HAP-1 (cell line): ENCODE results near the gene FOXC2.

Source experiments
- DNase-seq, 2 experiments: peaks; one replicate each; pipeline ENCODE4 v3.0.0-alpha.2; 2016 to 2020; ENCODE audit warnings: low spot score in 2 of 2
- H3K27me3 ChIP-seq: fragments of 250-450 bp; sonication (Bioruptor Pico); 2 replicates; pipeline ENCODE4 v1.5.1; 2020; ENCODE audit warnings: low read depth, mild to moderate bottlenecking, moderate library complexity
- H3K36me3 ChIP-seq: fragments of 250-450 bp; sonication (Bioruptor Pico); replicated peaks from 2 replicates; pipeline ENCODE4 v1.5.1; 2020; ENCODE audit warnings: mild to moderate bottlenecking
- H3K4me1 ChIP-seq: fragments of 250-450 bp; sonication (Bioruptor Pico); 2 replicates; pipeline ENCODE4 v1.5.1; 2020; ENCODE audit warnings: mild to moderate bottlenecking
- H3K4me3 ChIP-seq: fragments of 250-450 bp; sonication (Bioruptor Pico); 2 replicates; pipeline ENCODE4 v1.5.1; 2020; ENCODE audit warnings: mild to moderate bottlenecking, moderate library complexity
- H3K9me3 ChIP-seq: fragments of 250-450 bp; sonication (Bioruptor Pico); 2 replicates; pipeline ENCODE4 v1.5.1; 2020; ENCODE audit warnings: mild to moderate bottlenecking, moderate library complexity
- in situ Hi-C: fragments of 300-500 bp; cut with MboI; formaldehyde crosslinking; loops from 3 replicates; pipeline ENCODE4 v1.14.3; 2020; ENCODE audit warnings: low sequenced_read_pairs, inconsistent platforms, mixed read lengths

FOXC2 gene

GRCh38 chr16:86568677-86569623, 2.3 kb downstream of the FOXC2 start:
- Histone ChIP-seq H3K27me3 (peaks cover 57% of the 10 kb centered on the region), H3K9me3 (no peaks in the 10 kb centered on the region), H3K36me3 (no peaks in the 10 kb centered on the region), H3K4me1 (peaks cover 5% of the 10 kb centered on the region; the same call in 1 of the 2 replicates), H3K4me3 (no peak overlapping the region)
- in situ Hi-C loops, result loop anchor here (10.0 kb wide), 1 partner anchor 716 kb away; no protein-coding TSS in a partner anchor
- no peak for DNase-seq

GRCh38 chr16:86569701-86570447, 3.2 kb downstream of the FOXC2 start:
- in situ Hi-C loops, result loop anchor here (10.0 kb wide), 1 partner anchor 715 kb away; no protein-coding TSS in a partner anchor
- Histone ChIP-seq H3K4me3 (no peak overlapping the region), H3K9me3 (no peaks in the 10 kb centered on the region), H3K4me1 (no peaks in the 10 kb centered on the region), H3K27me3 (peaks cover 52% of the 10 kb centered on the region), H3K36me3 (no peaks in the 10 kb centered on the region)
- DNase-seq, result no peak

- peaks cover 3% of the 10 kb centered on the region; the same call in 1 of the 2 replicates for H3K4me1 ChIP-seq
- H3K9me3 ChIP-seq, result no peaks in the 10 kb centered on the region
- H3K4me3 ChIP-seq, result no peak overlapping the region
- DNase-seq, result no peak
- no peaks in the 10 kb centered on the region for H3K36me3 ChIP-seq
- in situ Hi-C loops, result no loop called here
- peaks cover 43% of the 10 kb centered on the region for H3K27me3 ChIP-seq
Measured at GRCh38 chr16:86570558-86571529, 4.2 kb downstream of the FOXC2 start.

- in situ Hi-C loops, result no loop called here
- peaks cover 38% of the 10 kb centered on the region for H3K27me3 ChIP-seq
- H3K9me3 ChIP-seq, result no peaks in the 10 kb centered on the region
- no peak for DNase-seq
- H3K4me3 ChIP-seq, result no peak overlapping the region
- peaks cover 6% of the 10 kb centered on the region; the same call in 1 of the 2 replicates for H3K4me1 ChIP-seq
- no peaks in the 10 kb centered on the region for H3K36me3 ChIP-seq
Measured at GRCh38 chr16:86571530-86571915, 4.9 kb downstream of the FOXC2 start.

- Histone ChIP-seq H3K4me1 (peaks cover 10% of the 10 kb centered on the region; the same call in 1 of the 2 replicates), H3K36me3 (no peaks in the 10 kb centered on the region), H3K4me3 (no peak overlapping the region), H3K27me3 (peaks cover 37% of the 10 kb centered on the region), H3K9me3 (no peaks in the 10 kb centered on the region)
- DNase-seq, result no peak
- in situ Hi-C loops, result no loop called here
Measured at GRCh38 chr16:86572041-86572521, 5.5 kb downstream of the FOXC2 start.

- Histone ChIP-seq H3K4me3 (no peak overlapping the region), H3K9me3 (no peaks in the 10 kb centered on the region), H3K4me1 (peaks cover 10% of the 10 kb centered on the region; the same call in 1 of the 2 replicates), H3K27me3 (peaks cover 32% of the 10 kb centered on the region), H3K36me3 (no peaks in the 10 kb centered on the region)
- in situ Hi-C loops, result no loop called here
- DNase-seq, result no peak
Measured at GRCh38 chr16:86572606-86573005, 6.0 kb downstream of the FOXC2 start.

- H3K4me1 ChIP-seq, result peaks cover 10% of the 10 kb centered on the region; the same call in 1 of the 2 replicates
- H3K9me3 ChIP-seq, result no peaks in the 10 kb centered on the region
- in situ Hi-C loops, result no loop called here
- DNase-seq, result no peak
- H3K4me3 ChIP-seq, result no peak overlapping the region
- H3K27me3 ChIP-seq, result peaks cover 29% of the 10 kb centered on the region
- H3K36me3 ChIP-seq, result no peaks in the 10 kb centered on the region
Measured at GRCh38 chr16:86573215-86573614, 6.6 kb downstream of the FOXC2 start.

GRCh38 chr16:86573646-86574508, 7.2 kb downstream of the FOXC2 start:
- Histone ChIP-seq H3K36me3 (no peaks in the 10 kb centered on the region), H3K9me3 (no peaks in the 10 kb centered on the region), H3K27me3 (peaks cover 24% of the 10 kb centered on the region), H3K4me1 (peaks cover 10% of the 10 kb centered on the region; the same call in 1 of the 2 replicates), H3K4me3 (no peak overlapping the region)
- in situ Hi-C loops, result no loop called here
- no peak for DNase-seq

GRCh38 chr16:86574646-86575045, 8.0 kb downstream of the FOXC2 start:
- no peak for DNase-seq
- in situ Hi-C loops, result no loop called here
- H3K4me3 ChIP-seq, result no peak overlapping the region
- no peaks in the 10 kb centered on the region for H3K9me3 ChIP-seq
- H3K4me1 ChIP-seq, result peaks cover 10% of the 10 kb centered on the region; the same call in 1 of the 2 replicates
- no peaks in the 10 kb centered on the region for H3K36me3 ChIP-seq
- H3K27me3 ChIP-seq, result peaks cover 17% of the 10 kb centered on the region

- H3K4me1 ChIP-seq, result peaks cover 10% of the 10 kb centered on the region; the same call in 1 of the 2 replicates
- no peak for DNase-seq
- no peak overlapping the region for H3K4me3 ChIP-seq
- peaks cover 11% of the 10 kb centered on the region for H3K27me3 ChIP-seq
- H3K36me3 ChIP-seq, result no peaks in the 10 kb centered on the region
- in situ Hi-C loops, result no loop called here
- no peaks in the 10 kb centered on the region for H3K9me3 ChIP-seq
Measured at GRCh38 chr16:86575095-86575685, 8.6 kb downstream of the FOXC2 start.

- Histone ChIP-seq H3K4me1 (peaks cover 10% of the 10 kb centered on the region; the same call in 1 of the 2 replicates), H3K4me3 (peak overlapping the region; percentile 42), H3K9me3 (no peaks in the 10 kb centered on the region), H3K36me3 (no peaks in the 10 kb centered on the region), H3K27me3 (peaks cover 4% of the 10 kb centered on the region)
- in situ Hi-C loops, result no loop called here
- DNase-seq, result peak; percentile 79 to 94
Measured at GRCh38 chr16:86575754-86576557, 9.3 kb downstream of the FOXC2 start.
